Measurements from ENCODE around the gene TRIM5.

DNA sequence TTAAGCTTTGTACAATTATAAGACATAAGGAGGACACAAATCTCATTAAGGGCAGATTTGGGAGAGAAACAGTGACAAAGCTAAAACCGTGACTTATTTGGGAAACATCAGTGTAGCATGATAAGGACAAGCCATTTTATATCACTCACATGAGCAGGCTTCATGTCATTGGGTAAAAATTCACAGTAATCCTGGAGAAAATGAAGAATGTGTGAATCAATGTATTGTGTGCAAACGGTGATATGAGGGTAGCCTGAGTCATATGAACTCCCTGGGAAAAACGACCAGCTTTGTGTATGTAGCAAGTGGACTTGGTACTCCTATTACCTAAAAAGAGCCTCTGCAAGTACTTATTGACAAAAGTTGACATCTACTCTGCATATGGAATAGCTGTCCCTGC is 66.1 kb downstream of the TRIM5 start:
- TF ChIP-seq, protein P1, sequence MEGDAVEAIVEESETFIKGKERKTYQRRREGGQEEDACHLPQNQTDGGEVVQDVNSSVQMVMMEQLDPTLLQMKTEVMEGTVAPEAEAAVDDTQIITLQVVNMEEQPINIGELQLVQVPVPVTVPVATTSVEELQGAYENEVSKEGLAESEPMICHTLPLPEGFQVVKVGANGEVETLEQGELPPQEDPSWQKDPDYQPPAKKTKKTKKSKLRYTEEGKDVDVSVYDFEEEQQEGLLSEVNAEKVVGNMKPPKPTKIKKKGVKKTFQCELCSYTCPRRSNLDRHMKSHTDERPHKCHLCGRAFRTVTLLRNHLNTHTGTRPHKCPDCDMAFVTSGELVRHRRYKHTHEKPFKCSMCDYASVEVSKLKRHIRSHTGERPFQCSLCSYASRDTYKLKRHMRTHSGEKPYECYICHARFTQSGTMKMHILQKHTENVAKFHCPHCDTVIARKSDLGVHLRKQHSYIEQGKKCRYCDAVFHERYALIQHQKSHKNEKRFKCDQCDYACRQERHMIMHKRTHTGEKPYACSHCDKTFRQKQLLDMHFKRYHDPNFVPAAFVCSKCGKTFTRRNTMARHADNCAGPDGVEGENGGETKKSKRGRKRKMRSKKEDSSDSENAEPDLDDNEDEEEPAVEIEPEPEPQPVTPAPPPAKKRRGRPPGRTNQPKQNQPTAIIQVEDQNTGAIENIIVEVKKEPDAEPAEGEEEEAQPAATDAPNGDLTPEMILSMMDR (IDR thresholded peaks at IDR 0.05): no peak
- no peak for TF ChIP-seq POLR2A (IDR thresholded peaks at IDR 0.05)
